Neural cell (in vitro differentiated cells): Measurements from ENCODE around the gene TSPAN1.

Source experiments
- EP300 ChIP-seq: fragments of 450-650 bp; conservative IDR thresholded peaks from 2 replicates; pipeline ENCODE4 v1.6.1; 2014; ENCODE audit warnings: antibody characterized with exemption, mild to moderate bottlenecking, moderate library complexity; ENCODE audit not compliant: poor library complexity, severe bottlenecking
- EZH2 ChIP-seq: fragments of 200-600, 300-800 bp; shearing (Covaris generic), sonication (generic); IDR thresholded peaks from 2 replicates; pipeline ENCODE4 v1.6.1; 2014; ENCODE audit warnings: antibody characterized with exemption, low read length, borderline replicate concordance, mild to moderate bottlenecking; ENCODE audit not compliant: insufficient read depth, poor library complexity, severe bottlenecking
- MXI1 ChIP-seq: fragments of 450-650 bp; conservative IDR thresholded peaks from 2 replicates; pipeline ENCODE4 v1.6.1; 2014; ENCODE audit warnings: antibody characterized with exemption, mild to moderate bottlenecking; ENCODE audit not compliant: poor library complexity, severe bottlenecking
- POLR2AphosphoS5 ChIP-seq: IDR thresholded peaks from 2 replicates; pipeline ENCODE4 v1.6.1; 2012
- RAD21 ChIP-seq: fragments of 450-650 bp; conservative IDR thresholded peaks from 2 replicates; pipeline ENCODE4 v1.6.1; 2014; ENCODE audit warnings: antibody characterized with exemption, mild to moderate bottlenecking, moderate library complexity
- TAF1 ChIP-seq: IDR thresholded peaks from 2 replicates; pipeline ENCODE4 v1.6.1; 2012; ENCODE audit warnings: low read depth
- TF ChIP-seq, protein P1 (sequence below): fragments of 450-650 bp; IDR thresholded peaks from 2 replicates; pipeline ENCODE4 v1.5.1; 2014; ENCODE audit warnings: antibody characterized with exemption, mild to moderate bottlenecking, moderate library complexity; ENCODE audit not compliant: poor library complexity, severe bottlenecking
- TF ChIP-seq, protein P2 (sequence below): IDR thresholded peaks from 2 replicates; pipeline ENCODE4 v1.6.1; 2012; ENCODE audit warnings: borderline replicate concordance

DNA sequence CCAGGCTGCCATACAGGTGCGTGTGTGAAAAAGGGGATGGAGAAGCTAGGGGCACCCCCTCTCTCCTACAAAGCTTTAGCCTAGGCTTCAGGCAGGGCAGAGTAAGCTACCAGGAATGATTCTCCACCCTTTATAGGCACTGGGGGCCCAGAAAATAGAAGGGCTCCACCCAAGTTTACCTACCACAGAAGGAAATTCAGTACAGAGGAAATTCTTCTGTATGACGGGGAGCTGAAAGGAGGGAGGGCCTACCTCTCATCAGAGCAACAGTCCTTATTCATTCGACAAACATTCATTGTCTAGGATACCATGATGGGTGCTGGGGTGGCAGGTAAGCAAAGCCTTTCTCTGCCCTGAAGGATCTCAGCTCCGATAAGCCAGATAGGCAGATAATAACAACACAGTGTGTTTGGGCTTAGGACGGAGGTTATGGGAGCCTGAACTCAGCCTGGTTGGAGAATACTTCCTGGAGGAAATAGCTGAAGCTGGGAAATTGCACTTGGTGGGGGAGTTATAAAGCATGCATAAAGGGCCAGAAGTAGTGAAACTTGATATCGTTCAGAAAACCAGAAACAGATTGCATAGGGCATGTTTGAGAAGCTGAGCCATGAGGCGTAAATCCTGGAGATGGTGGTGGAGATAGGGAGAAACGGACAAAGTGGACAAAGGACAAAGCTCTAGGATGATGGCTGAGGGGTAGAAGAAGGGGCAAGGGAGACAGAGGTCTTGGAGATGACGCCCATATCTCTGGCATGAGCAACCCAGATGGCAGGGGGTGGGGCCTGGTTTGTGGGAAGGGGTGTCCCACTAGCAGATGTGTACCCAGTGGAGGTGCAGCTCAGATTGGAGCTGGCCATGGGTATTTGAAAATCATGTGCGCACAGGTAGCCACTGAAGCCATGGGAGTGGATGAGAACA, 6.7 kb downstream of the TSPAN1 start:
- TF ChIP-seq EP300 = no peak
- no peak for TF ChIP-seq RAD21
- TF ChIP-seq EZH2 = no peak
- TF ChIP-seq, protein P1, sequence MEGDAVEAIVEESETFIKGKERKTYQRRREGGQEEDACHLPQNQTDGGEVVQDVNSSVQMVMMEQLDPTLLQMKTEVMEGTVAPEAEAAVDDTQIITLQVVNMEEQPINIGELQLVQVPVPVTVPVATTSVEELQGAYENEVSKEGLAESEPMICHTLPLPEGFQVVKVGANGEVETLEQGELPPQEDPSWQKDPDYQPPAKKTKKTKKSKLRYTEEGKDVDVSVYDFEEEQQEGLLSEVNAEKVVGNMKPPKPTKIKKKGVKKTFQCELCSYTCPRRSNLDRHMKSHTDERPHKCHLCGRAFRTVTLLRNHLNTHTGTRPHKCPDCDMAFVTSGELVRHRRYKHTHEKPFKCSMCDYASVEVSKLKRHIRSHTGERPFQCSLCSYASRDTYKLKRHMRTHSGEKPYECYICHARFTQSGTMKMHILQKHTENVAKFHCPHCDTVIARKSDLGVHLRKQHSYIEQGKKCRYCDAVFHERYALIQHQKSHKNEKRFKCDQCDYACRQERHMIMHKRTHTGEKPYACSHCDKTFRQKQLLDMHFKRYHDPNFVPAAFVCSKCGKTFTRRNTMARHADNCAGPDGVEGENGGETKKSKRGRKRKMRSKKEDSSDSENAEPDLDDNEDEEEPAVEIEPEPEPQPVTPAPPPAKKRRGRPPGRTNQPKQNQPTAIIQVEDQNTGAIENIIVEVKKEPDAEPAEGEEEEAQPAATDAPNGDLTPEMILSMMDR = no peak
- TF ChIP-seq, protein P2, sequence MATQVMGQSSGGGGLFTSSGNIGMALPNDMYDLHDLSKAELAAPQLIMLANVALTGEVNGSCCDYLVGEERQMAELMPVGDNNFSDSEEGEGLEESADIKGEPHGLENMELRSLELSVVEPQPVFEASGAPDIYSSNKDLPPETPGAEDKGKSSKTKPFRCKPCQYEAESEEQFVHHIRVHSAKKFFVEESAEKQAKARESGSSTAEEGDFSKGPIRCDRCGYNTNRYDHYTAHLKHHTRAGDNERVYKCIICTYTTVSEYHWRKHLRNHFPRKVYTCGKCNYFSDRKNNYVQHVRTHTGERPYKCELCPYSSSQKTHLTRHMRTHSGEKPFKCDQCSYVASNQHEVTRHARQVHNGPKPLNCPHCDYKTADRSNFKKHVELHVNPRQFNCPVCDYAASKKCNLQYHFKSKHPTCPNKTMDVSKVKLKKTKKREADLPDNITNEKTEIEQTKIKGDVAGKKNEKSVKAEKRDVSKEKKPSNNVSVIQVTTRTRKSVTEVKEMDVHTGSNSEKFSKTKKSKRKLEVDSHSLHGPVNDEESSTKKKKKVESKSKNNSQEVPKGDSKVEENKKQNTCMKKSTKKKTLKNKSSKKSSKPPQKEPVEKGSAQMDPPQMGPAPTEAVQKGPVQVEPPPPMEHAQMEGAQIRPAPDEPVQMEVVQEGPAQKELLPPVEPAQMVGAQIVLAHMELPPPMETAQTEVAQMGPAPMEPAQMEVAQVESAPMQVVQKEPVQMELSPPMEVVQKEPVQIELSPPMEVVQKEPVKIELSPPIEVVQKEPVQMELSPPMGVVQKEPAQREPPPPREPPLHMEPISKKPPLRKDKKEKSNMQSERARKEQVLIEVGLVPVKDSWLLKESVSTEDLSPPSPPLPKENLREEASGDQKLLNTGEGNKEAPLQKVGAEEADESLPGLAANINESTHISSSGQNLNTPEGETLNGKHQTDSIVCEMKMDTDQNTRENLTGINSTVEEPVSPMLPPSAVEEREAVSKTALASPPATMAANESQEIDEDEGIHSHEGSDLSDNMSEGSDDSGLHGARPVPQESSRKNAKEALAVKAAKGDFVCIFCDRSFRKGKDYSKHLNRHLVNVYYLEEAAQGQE = no peak
- TF ChIP-seq MXI1 = no peak
- no peak for TF ChIP-seq TAF1
- no peak for TF ChIP-seq POLR2AphosphoS5
